Astrocyte of the cerebellum (primary cell): ENCODE data around the gene ITGB3BP.
A peak's percentile ranks its signal among the peaks of the same experiment; 100 is the strongest.

Experiments
- DNase-seq: peaks from one replicate; pipeline ENCODE4 v3.0.0-alpha.2; 2011; ENCODE audit warnings: low read depth
- H3K4me3 ChIP-seq: 2 replicates; pipeline ENCODE4 v1.5.1; 2011; ENCODE audit warnings: mild to moderate bottlenecking, low read depth, low read length, moderate library complexity
- in situ Hi-C: cut with HindIII; loops from 2 replicates; pipeline ENCODE4 v1.10.0; 2017; ENCODE audit warnings: low sequenced_read_pairs
- TF ChIP-seq, protein P1 (sequence below): IDR thresholded peaks from 2 replicates; pipeline ENCODE4 v1.5.1; 2012; ENCODE audit warnings: low read length, low read depth, moderate library complexity, mild to moderate bottlenecking; ENCODE audit errors: missing control alignments

Gene ITGB3BP

DNA sequence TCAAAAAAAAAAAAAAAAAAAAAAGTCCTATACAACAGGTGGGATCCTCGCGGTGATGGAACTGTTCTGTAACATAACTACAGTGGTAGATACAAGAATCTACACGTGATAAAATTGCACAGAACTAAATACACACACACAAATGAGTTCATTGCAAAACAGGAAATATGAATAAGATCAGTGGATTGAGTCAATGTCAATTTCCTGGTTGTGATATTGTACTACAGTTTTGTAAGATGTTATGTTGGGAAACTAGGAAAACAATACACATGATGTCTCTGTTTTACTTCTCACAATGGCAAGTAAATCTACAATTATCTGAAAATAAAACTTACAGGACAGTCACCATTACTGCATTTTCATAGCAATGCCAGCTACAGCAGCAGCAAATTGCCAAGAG is 59.8 kb downstream of the ITGB3BP start:
- no peak for DNase-seq
- in situ Hi-C loops: no loop called here
- no peak overlapping the region for H3K4me3 ChIP-seq
- TF ChIP-seq, protein P1, sequence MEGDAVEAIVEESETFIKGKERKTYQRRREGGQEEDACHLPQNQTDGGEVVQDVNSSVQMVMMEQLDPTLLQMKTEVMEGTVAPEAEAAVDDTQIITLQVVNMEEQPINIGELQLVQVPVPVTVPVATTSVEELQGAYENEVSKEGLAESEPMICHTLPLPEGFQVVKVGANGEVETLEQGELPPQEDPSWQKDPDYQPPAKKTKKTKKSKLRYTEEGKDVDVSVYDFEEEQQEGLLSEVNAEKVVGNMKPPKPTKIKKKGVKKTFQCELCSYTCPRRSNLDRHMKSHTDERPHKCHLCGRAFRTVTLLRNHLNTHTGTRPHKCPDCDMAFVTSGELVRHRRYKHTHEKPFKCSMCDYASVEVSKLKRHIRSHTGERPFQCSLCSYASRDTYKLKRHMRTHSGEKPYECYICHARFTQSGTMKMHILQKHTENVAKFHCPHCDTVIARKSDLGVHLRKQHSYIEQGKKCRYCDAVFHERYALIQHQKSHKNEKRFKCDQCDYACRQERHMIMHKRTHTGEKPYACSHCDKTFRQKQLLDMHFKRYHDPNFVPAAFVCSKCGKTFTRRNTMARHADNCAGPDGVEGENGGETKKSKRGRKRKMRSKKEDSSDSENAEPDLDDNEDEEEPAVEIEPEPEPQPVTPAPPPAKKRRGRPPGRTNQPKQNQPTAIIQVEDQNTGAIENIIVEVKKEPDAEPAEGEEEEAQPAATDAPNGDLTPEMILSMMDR: no peak

DNA sequence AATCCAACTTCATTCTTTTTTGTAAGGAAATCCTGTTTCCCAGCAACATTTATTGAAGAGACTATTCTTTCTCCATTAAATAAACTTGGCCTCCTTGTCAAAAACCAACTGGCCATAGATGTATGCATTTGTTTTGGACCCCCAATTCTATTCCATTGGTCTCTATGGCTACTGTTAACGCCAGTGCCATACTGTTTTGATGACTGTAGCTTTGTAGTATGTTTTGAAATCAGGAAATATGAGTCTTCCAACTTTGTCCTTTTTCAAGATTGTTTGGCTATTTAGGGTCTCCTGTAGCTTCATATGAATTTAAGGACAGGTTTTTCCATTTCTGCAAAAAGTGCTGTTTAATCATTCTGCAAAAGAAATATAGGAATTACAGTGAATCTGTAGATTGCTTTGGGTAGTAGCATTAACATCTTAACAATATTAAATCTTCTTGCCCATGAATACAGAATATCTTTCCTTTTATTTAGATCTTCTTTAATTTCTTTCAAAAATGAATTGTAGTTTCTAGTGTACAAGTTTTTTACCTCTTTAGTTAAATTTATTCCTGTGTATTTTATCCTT is 61.3 kb downstream of the ITGB3BP start:
- in situ Hi-C loops: no loop called here
- no peak overlapping the region for H3K4me3 ChIP-seq
- TF ChIP-seq, protein P1: no peak
- no peak for DNase-seq

DNA sequence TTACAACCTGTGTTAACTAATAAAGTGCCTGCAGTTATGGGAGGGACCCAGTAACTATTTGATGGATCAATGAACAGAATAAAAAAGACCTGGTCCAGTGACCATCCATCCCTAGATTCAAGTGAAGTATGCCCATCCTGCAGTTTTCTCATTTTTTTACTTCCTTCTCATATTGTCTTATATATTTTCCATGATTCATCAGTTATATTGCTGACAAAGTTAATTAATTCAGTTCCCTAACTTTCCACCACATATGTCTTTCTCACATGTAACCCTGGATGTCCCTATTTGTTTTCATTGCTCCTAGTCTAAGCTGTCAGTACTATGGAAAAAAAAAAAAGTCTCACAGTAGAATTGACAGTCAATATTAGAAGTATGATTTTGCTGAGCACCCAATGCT is 64.3 kb downstream of the ITGB3BP start:
- H3K4me3 ChIP-seq: no peak overlapping the region
- in situ Hi-C loops: no loop called here
- DNase-seq: no peak
- TF ChIP-seq, protein P1: no peak

DNA sequence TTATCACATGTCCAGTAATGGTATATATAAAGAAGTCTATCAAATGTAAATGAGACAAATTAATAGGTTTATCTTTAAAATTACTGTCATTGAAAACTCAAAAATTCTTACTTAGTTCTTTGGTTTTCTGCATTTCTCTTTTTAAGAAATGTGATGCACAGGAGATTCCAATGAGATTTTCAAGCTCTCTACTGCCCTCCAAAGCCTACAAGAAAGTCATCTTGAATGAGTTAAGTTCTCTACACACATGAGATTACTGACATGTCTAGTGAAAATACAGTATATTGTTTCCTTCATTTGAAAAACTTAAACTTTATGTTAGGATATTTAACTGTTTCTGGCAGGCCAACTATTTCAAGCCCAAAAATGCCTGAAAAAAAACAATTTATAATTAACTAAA is 68.8 kb downstream of the ITGB3BP start:
- TF ChIP-seq, protein P1: peak; percentile 35
- no peak overlapping the region for H3K4me3 ChIP-seq
- in situ Hi-C loops: no loop called here
- peak; percentile 12 for DNase-seq

DNA sequence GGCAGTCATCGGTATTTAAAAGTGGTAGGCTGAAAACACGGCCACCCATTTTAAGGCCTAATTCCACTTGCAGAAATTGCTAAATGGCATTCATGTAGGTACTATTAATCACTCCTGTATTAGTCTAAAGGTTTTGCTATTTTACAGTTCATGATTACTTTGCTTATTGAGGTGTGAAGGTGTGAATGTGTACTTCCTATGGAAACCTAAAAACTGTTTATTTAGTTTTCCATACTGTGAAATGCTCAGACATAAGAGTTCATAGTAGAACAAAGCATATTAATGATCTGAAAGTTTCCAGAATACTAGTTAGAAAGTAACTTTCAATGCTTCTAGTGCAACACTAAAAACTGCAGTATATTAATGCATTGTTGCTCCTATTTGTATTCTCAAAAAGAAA is 69.8 kb downstream of the ITGB3BP start:
- TF ChIP-seq, protein P1: no peak
- in situ Hi-C loops: no loop called here

DNA sequence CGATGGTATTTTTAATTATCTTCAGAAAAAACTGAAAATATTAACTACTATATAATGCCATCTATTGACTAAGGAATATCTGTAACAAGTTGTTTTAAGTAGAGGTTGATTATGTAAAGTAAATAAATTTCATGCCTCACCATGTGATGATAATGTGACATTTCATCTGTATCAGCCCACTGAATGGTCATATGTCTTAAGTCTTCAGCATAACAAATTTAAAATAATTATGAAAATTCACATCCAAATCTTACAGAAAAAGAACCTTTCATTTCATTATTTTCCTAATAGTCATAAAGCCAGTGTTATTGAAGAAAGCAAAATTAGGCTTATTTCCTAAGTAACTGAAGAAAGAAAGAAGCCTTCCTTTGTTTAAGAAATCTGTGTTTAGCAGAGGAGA is 72.6 kb downstream of the ITGB3BP start:
- TF ChIP-seq, protein P1: no peak
- in situ Hi-C loops: no loop called here
- DNase-seq: no peak
- H3K4me3 ChIP-seq: no peak overlapping the region

More for the DNA sequence above, 69.8 kb downstream of the ITGB3BP start:
- H3K4me3 ChIP-seq: no peak overlapping the region
- DNase-seq: no peak

DNA sequence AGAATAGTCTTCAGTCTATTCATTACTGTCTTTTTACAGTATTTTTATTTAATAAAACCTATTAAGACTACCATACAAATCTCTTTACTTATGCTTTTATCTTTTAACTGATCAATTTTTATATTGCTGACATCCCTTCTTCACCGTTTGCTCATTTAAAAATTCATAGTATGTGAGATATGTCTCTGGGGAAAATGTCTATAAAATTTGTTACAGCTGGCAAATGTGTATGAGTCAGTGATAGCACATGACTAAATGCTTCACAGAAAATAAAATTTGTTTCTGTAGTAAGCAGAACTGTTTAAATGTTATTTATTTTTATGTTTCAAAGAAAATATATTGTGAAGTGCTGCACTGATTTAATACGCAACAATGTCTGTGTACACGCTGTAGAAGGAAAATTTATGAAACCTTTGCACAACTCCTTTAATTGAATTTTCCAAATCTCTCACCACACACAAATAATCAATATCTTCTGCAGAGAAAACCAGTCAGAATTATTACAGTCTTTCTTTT is 74.2 kb downstream of the ITGB3BP start:
- TF ChIP-seq, protein P1: no peak
- in situ Hi-C loops: no loop called here
- no peak for DNase-seq

More for the DNA sequence above, 74.2 kb downstream of the ITGB3BP start:
- no peak overlapping the region for H3K4me3 ChIP-seq
